ENCODE results near the gene ZWILCH.

DNA sequence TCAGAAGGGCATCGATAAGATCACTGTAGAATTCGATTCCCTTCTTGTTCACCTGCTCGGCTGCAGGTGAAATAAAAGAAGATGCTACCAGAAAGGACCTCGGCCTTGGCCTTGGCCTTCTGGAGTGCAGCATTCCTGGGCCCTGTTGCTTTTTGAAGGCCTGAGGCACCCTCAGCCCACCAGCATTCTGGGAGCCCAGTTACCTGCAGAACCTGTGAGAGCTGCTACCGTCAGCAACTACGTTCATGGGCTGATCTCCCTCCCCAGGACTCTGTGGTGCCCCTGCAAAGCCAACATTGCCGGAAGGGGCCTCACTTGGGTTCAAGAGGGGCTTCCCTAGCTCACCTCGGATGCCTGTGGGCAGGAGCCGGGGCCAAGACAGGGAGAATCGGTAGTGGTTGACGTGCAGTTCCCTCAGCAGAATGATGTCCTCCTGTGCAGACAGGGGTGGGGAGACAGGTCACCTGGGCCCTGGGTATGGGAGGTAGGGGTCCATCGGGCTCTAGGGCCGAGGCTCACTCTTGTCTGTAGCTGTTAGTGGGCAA is 58.5 kb downstream of the ZWILCH start:
- TF ChIP-seq CTCF (IDR thresholded peaks at IDR 0.05; ENCODE audit: extremely low read depth in 1 of 2, insufficient read depth in 1 of 2, low read depth in 1 of 2, low read length in 2 of 2) (no peak), MYC (IDR thresholded peaks at IDR 0.05; ENCODE audit: low read depth, low read length) (no peak), POLR2AphosphoS5 (IDR thresholded peaks at IDR 0.05; ENCODE audit: insufficient read depth, low read depth, low read length) (no peak), POLR2A (IDR thresholded peaks at IDR 0.05; ENCODE audit: low read depth, low read length) (no peak), EZH2 (IDR thresholded peaks at IDR 0.05; ENCODE audit: borderline replicate concordance, low read depth, low read length, severe bottlenecking) (no peak)
- TF ChIP-seq, protein P1, sequence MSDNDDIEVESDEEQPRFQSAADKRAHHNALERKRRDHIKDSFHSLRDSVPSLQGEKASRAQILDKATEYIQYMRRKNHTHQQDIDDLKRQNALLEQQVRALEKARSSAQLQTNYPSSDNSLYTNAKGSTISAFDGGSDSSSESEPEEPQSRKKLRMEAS (IDR thresholded peaks at IDR 0.05; ENCODE audit: insufficient read depth, insufficient read length), result no peak

Data from endothelial cell of umbilical vein (primary cell).